Neural cell (in vitro differentiated cells): ENCODE measurements around the gene PGBD1. TPM values are rescaled to one million over a fixed set of nuclear protein-coding genes. Genes with fewer than 3 reads are reported as not detected.

ENCODE experiments used
- H2AFZ ChIP-seq: fragments of 200-600, 300-800 bp; sonication (generic), shearing (Covaris generic); 2 replicates; pipeline ENCODE4 v1.6.0; 2014; ENCODE audit warnings: low read depth, mild to moderate bottlenecking, antibody characterized with exemption, low read length, moderate library complexity
- H3F3A ChIP-seq: fragments of 200-600 bp; shearing (Covaris generic); 2 replicates; pipeline ENCODE4 v1.6.1; 2016; ENCODE audit warnings: mild to moderate bottlenecking, moderate library complexity, mixed read lengths, antibody characterized with exemption, low read length; ENCODE audit not compliant: insufficient read depth, poor library complexity, severe bottlenecking
- H3K27ac ChIP-seq: fragments of 200-600, 300-800 bp; sonication (generic), shearing (Covaris generic); 2 replicates; pipeline ENCODE4 v1.5.1; 2014; ENCODE audit warnings: mild to moderate bottlenecking, low read length, moderate library complexity
- H3K27me3 ChIP-seq: fragments of 300-800, 200-600 bp; sonication (generic), shearing (Covaris generic); 2 replicates; pipeline ENCODE4 v1.6.0; 2014; ENCODE audit warnings: mild to moderate bottlenecking, low read depth, low read length, moderate library complexity; ENCODE audit not compliant: insufficient read depth
- H3K36me3 ChIP-seq: fragments of 300-800, 200-600 bp; sonication (generic), shearing (Covaris generic); 2 replicates; pipeline ENCODE4 v1.5.1; 2014; ENCODE audit warnings: mild to moderate bottlenecking, antibody characterized with exemption, low read length, moderate library complexity; ENCODE audit not compliant: insufficient read depth
- H3K4me2 ChIP-seq: fragments of 300-800, 200-600 bp; sonication (generic), shearing (Covaris generic); 2 replicates; pipeline ENCODE4 v1.6.0; 2014; ENCODE audit warnings: mild to moderate bottlenecking, low read length
- H3K4me3 ChIP-seq: fragments of 300-800, 200-600 bp; sonication (generic), shearing (Covaris generic); 2 replicates; pipeline ENCODE4 v1.5.1; 2014; ENCODE audit warnings: mild to moderate bottlenecking, low read length, moderate library complexity
- H3K79me2 ChIP-seq: fragments of 200-600 bp; shearing (Covaris generic); replicated peaks from 2 replicates; pipeline ENCODE4 v1.6.0; 2014; ENCODE audit warnings: mild to moderate bottlenecking, low read length, moderate library complexity; ENCODE audit not compliant: insufficient read depth
- H3K9ac ChIP-seq: fragments of 300-800, 200-600 bp; sonication (generic), shearing (Covaris generic); 2 replicates; pipeline ENCODE4 v1.6.1; 2016; ENCODE audit warnings: mild to moderate bottlenecking, low read length, mixed read lengths
- H3K9me2 ChIP-seq: fragments of 200-600 bp; shearing (Covaris generic); 2 replicates; pipeline ENCODE4 v1.6.1; 2016; ENCODE audit warnings: mild to moderate bottlenecking, low read length, mixed read lengths; ENCODE audit not compliant: insufficient read depth
- H3K9me3 ChIP-seq: fragments of 200-600, 300-800 bp; sonication (generic), shearing (Covaris generic); 2 replicates; pipeline ENCODE4 v1.6.1; 2016; ENCODE audit warnings: mild to moderate bottlenecking, mixed run types, low read length, moderate library complexity, mixed read lengths
- H4K20me1 ChIP-seq: fragments of 200-600 bp; shearing (Covaris generic); 2 replicates; pipeline ENCODE4 v1.6.1; 2016; ENCODE audit warnings: mild to moderate bottlenecking, mixed run types; ENCODE audit not compliant: insufficient read depth
- EP300 ChIP-seq: fragments of 450-650 bp; conservative IDR thresholded peaks from 2 replicates; pipeline ENCODE4 v1.6.1; 2014; ENCODE audit warnings: antibody characterized with exemption, mild to moderate bottlenecking, moderate library complexity; ENCODE audit not compliant: poor library complexity, severe bottlenecking
- EZH2 ChIP-seq: fragments of 200-600, 300-800 bp; shearing (Covaris generic), sonication (generic); IDR thresholded peaks from 2 replicates; pipeline ENCODE4 v1.6.1; 2014; ENCODE audit warnings: antibody characterized with exemption, low read length, borderline replicate concordance, mild to moderate bottlenecking; ENCODE audit not compliant: insufficient read depth, poor library complexity, severe bottlenecking
- MXI1 ChIP-seq: fragments of 450-650 bp; conservative IDR thresholded peaks from 2 replicates; pipeline ENCODE4 v1.6.1; 2014; ENCODE audit warnings: antibody characterized with exemption, mild to moderate bottlenecking; ENCODE audit not compliant: poor library complexity, severe bottlenecking
- POLR2AphosphoS5 ChIP-seq: IDR thresholded peaks from 2 replicates; pipeline ENCODE4 v1.6.1; 2012
- RAD21 ChIP-seq: fragments of 450-650 bp; conservative IDR thresholded peaks from 2 replicates; pipeline ENCODE4 v1.6.1; 2014; ENCODE audit warnings: antibody characterized with exemption, mild to moderate bottlenecking, moderate library complexity
- SMC3 ChIP-seq: fragments of 450-650 bp; conservative IDR thresholded peaks from 2 replicates; pipeline ENCODE4 v1.6.1; 2014; ENCODE audit warnings: antibody characterized with exemption, mild to moderate bottlenecking, moderate library complexity; ENCODE audit not compliant: poor library complexity
- TAF1 ChIP-seq: IDR thresholded peaks from 2 replicates; pipeline ENCODE4 v1.6.1; 2012; ENCODE audit warnings: low read depth
- polyA plus RNA-seq: library from polyadenylated mRNA; depleted of rRNA; stranded (reverse); fragments of >200 nt; gene quantifications from 2 replicates; pipeline ENCODE4 v1.2.3, GENCODE V29; 2014
- TF ChIP-seq, protein P1 (sequence below): IDR thresholded peaks from 2 replicates; pipeline ENCODE4 v1.6.1; 2012; ENCODE audit warnings: borderline replicate concordance
- TF ChIP-seq, protein P2 (sequence below): fragments of 450-650 bp; IDR thresholded peaks from 2 replicates; pipeline ENCODE4 v1.5.1; 2014; ENCODE audit warnings: antibody characterized with exemption, mild to moderate bottlenecking, moderate library complexity; ENCODE audit not compliant: poor library complexity, severe bottlenecking

The PGBD1 gene
- polyA plus RNA-seq, 1 donor from 2014 or later = 32.3 TPM

DNA sequence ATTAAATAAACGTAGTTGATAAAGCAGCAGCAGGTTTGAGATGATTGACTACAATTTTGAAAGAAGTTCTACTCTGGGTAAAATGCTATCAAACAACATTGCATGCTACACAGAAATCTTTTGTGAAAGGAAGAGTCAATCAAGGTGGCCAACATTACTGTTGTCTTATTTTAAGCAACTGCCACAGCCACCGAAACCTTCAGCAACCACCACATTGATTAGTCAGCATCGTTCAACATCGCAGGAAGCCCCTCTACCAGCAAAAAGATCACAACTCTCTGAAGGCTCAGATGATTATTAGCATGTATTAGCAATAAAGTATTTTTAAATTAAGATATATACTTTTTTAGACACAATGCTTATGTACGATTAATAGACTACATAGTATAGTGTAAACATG is 14.0 kb downstream of the PGBD1 start:
- Histone ChIP-seq H3K27me3 (no peaks in the 10 kb centered on the region), H3K9me2 (no peaks in the 10 kb centered on the region), H3K79me2 (no peaks in the 10 kb centered on the region), H4K20me1 (no peaks in the 10 kb centered on the region), H3K9ac (no peak overlapping the region), H3F3A (no peaks in the 10 kb centered on the region), H3K27ac (no peak overlapping the region), H3K9me3 (no peaks in the 10 kb centered on the region), H3K4me3 (no peak overlapping the region), H3K4me2 (no peak overlapping the region), H3K36me3 (no peaks in the 10 kb centered on the region), H2AFZ (no peak overlapping the region)
- TF ChIP-seq EP300 = no peak
- TF ChIP-seq RAD21 = no peak
- TF ChIP-seq TAF1 = no peak
- TF ChIP-seq EZH2 = no peak
- TF ChIP-seq, protein P1, sequence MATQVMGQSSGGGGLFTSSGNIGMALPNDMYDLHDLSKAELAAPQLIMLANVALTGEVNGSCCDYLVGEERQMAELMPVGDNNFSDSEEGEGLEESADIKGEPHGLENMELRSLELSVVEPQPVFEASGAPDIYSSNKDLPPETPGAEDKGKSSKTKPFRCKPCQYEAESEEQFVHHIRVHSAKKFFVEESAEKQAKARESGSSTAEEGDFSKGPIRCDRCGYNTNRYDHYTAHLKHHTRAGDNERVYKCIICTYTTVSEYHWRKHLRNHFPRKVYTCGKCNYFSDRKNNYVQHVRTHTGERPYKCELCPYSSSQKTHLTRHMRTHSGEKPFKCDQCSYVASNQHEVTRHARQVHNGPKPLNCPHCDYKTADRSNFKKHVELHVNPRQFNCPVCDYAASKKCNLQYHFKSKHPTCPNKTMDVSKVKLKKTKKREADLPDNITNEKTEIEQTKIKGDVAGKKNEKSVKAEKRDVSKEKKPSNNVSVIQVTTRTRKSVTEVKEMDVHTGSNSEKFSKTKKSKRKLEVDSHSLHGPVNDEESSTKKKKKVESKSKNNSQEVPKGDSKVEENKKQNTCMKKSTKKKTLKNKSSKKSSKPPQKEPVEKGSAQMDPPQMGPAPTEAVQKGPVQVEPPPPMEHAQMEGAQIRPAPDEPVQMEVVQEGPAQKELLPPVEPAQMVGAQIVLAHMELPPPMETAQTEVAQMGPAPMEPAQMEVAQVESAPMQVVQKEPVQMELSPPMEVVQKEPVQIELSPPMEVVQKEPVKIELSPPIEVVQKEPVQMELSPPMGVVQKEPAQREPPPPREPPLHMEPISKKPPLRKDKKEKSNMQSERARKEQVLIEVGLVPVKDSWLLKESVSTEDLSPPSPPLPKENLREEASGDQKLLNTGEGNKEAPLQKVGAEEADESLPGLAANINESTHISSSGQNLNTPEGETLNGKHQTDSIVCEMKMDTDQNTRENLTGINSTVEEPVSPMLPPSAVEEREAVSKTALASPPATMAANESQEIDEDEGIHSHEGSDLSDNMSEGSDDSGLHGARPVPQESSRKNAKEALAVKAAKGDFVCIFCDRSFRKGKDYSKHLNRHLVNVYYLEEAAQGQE = no peak
- no peak for TF ChIP-seq SMC3
- no peak for TF ChIP-seq MXI1
- TF ChIP-seq, protein P2, sequence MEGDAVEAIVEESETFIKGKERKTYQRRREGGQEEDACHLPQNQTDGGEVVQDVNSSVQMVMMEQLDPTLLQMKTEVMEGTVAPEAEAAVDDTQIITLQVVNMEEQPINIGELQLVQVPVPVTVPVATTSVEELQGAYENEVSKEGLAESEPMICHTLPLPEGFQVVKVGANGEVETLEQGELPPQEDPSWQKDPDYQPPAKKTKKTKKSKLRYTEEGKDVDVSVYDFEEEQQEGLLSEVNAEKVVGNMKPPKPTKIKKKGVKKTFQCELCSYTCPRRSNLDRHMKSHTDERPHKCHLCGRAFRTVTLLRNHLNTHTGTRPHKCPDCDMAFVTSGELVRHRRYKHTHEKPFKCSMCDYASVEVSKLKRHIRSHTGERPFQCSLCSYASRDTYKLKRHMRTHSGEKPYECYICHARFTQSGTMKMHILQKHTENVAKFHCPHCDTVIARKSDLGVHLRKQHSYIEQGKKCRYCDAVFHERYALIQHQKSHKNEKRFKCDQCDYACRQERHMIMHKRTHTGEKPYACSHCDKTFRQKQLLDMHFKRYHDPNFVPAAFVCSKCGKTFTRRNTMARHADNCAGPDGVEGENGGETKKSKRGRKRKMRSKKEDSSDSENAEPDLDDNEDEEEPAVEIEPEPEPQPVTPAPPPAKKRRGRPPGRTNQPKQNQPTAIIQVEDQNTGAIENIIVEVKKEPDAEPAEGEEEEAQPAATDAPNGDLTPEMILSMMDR = no peak
- no peak for TF ChIP-seq POLR2AphosphoS5

DNA sequence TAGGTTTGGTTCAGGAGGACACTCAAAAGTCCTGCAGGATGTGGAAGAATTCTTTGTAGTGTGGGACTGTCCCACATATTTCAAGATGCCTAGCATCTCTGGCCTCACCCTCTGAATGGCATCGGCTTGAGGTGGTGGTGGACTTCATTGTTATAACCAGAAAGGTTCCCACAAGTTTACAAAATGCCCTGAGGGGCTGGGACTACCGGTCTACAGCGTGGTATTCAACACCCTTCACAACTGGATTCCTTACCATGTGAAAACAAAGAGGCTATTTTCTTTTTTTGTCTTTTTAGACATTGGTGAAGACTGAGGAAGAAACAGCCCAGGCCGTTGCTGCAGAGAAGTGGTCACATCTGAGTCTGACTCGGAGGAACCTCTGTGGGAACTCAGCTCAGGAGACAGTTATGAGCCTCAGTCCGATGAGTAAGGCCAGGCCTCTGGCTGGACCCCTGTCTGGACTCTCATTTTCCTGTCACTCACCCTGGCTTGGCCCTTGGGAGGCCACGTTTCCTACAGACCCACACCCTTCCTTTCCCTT is 15.2 kb downstream of the PGBD1 start:
- H3K4me3 ChIP-seq = no peak overlapping the region
- TF ChIP-seq SMC3 (no peak), EP300 (no peak), EZH2 (no peak), POLR2AphosphoS5 (no peak), TAF1 (no peak), MXI1 (no peak), RAD21 (no peak)
- TF ChIP-seq, protein P2 = no peak
- TF ChIP-seq, protein P1 = no peak

More for the DNA sequence above, 15.2 kb downstream of the PGBD1 start:
- H3K9me3 ChIP-seq = no peaks in the 10 kb centered on the region
- H3K9me2 ChIP-seq = no peaks in the 10 kb centered on the region
- H3K9ac ChIP-seq = no peak overlapping the region
- H2AFZ ChIP-seq = no peak overlapping the region
- H3K27ac ChIP-seq = no peak overlapping the region
- no peaks in the 10 kb centered on the region for H3K27me3 ChIP-seq
- H3K4me2 ChIP-seq = no peak overlapping the region
- H3F3A ChIP-seq = no peaks in the 10 kb centered on the region
- H4K20me1 ChIP-seq = no peaks in the 10 kb centered on the region
- no peaks in the 10 kb centered on the region for H3K36me3 ChIP-seq
- H3K79me2 ChIP-seq = no peaks in the 10 kb centered on the region
